ENCODE measurements around the gene VEGFC.

The VEGFC gene

GRCh38 chr4:176758731-176759130, 34.0 kb downstream of the VEGFC start:
- no peak for DNase-seq

- no peak for DNase-seq
These were observed 34.4 kb downstream of the VEGFC start for GRCh38 chr4:176758323-176758722.

- DNase-seq, result no peak
These were observed 37.1 kb downstream of the VEGFC start for GRCh38 chr4:176755613-176756012.

GRCh38 chr4:176755001-176755400, 37.7 kb downstream of the VEGFC start:
- DNase-seq, result no peak

GRCh38 chr4:176753049-176753448, 39.7 kb downstream of the VEGFC start:
- no peak for DNase-seq

GRCh38 chr4:176752191-176752749, 40.5 kb downstream of the VEGFC start:
- DNase-seq, result no peak

- DNase-seq, result no peak
These were observed 41.7 kb downstream of the VEGFC start for GRCh38 chr4:176751061-176751460.

GRCh38 chr4:176746846-176747245, 45.9 kb downstream of the VEGFC start:
- no peak for DNase-seq

- DNase-seq, result no peak
These were observed 46.8 kb downstream of the VEGFC start for GRCh38 chr4:176745902-176746301.

GRCh38 chr4:176744091-176744490, 48.6 kb downstream of the VEGFC start:
- no peak for DNase-seq

- no peak for DNase-seq
These were observed 50.5 kb downstream of the VEGFC start for GRCh38 chr4:176742211-176742610.

GRCh38 chr4:176741253-176741652, 51.5 kb downstream of the VEGFC start:
- DNase-seq, result no peak

- DNase-seq, result no peak
These were observed 57.4 kb downstream of the VEGFC start for GRCh38 chr4:176735300-176735699.

GRCh38 chr4:176734461-176734860, 58.3 kb downstream of the VEGFC start:
- DNase-seq, result no peak

- DNase-seq, result no peak
These were observed 63.2 kb downstream of the VEGFC start for GRCh38 chr4:176729489-176729888.

- no peak for DNase-seq
These were observed 65.9 kb downstream of the VEGFC start for GRCh38 chr4:176726803-176727202.

- no peak for DNase-seq
These were observed 71.3 kb downstream of the VEGFC start for GRCh38 chr4:176721459-176721858.

- no peak for DNase-seq
These were observed 73.8 kb downstream of the VEGFC start for GRCh38 chr4:176718881-176719280.

GRCh38 chr4:176717237-176717636, 75.5 kb downstream of the VEGFC start:
- DNase-seq, result no peak

- no peak for DNase-seq
These were observed 83.3 kb downstream of the VEGFC start for GRCh38 chr4:176709417-176709816.

GRCh38 chr4:176708771-176709311, 83.9 kb downstream of the VEGFC start:
- no peak for DNase-seq

GRCh38 chr4:176690716-176691115, 102.0 kb downstream of the VEGFC start:
- DNase-seq, result no peak

GRCh38 chr4:176680668-176681180, 112.0 kb downstream of the VEGFC start:
- no peak for DNase-seq

- no peak for DNase-seq
These were observed 115.8 kb downstream of the VEGFC start for GRCh38 chr4:176676901-176677300.

GRCh38 chr4:176675810-176676209, 116.9 kb downstream of the VEGFC start:
- DNase-seq, result no peak
